LHCN-M2 (cell line): ENCODE measurements around the gene SERBP1. TPM values are rescaled to one million over a fixed set of nuclear protein-coding genes. Genes with fewer than 3 reads are reported as not detected.

ENCODE experiments used
- DNase-seq: peaks from one replicate; pipeline ENCODE4 v3.0.0-alpha.2; 2012; ENCODE audit warnings: low read depth
- total RNA-seq: library from RNA; depleted of rRNA; stranded (reverse); fragments of >200 nt; gene quantifications from 2 replicates; pipeline ENCODE4 v1.2.3, GENCODE V29; 2014; rRNA removed

The SERBP1 gene
- total RNA-seq, 1 experiment from 2014 or later, result 320 TPM

DNA sequence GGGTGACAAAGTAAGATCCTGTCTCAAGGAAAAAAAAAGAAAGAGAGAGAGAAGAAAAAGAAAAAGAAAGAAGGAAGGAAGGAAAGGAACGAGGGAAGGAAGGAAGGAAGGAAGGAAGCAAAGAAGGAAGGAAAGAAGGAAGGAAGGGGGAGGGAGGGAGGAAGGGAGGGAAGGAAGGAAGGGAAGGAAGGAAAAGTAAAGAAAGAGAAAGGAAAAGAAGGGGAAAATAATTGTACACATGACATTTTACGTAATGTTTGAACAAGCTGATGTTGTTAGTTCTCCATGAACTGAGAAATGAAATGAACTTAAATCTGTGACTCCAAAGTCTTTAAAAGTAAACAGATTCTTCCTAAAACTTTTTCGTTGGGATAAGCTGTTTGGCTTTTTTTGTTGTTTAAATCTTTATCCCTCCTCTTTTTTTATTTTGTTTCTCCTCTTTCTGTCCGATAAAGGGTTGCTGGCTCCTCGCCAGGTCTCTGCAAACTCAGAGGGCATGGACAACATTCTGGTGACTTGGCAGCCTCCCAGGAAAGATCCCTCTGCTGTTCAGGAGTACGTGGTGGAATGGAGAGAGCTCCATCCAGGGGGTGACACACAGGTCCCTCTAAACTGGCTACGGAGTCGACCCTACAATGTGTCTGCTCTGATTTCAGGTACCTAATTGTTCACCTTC lies 62.7 kb downstream of the SERBP1 start:
- peak; percentile 55 for DNase-seq

GRCh38 chr1:67361641-67362040 lies 68.6 kb downstream of the SERBP1 start:
- DNase-seq, result no peak

DNA sequence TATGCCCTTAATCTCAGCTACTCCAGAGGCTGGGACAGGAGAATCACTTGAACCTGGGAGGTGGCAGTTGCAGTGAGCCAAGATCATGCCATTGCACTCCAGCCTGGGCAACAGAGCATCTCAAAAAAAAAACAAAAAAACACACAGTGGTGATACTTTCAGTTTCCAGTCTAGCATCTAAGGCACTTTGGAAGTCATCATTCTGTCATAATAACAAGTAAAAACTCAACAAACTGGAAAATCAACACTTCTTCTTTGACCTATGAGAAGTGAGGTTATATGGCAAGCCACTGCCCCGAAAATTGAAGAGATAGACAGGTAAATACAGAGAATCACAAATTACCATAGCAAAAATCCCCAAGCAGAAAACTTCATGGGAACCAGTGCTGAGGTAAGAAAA lies 70.6 kb downstream of the SERBP1 start:
- DNase-seq, result no peak

Other genes starting within 250 kb of the SERBP1 start
- not detected in 2 replicates for gene IL12RB2, start 122.5 kb downstream of the SERBP1 start, total RNA-seq